ENCODE measurements around the gene ANKRD35.

ANKRD35 gene

DNA sequence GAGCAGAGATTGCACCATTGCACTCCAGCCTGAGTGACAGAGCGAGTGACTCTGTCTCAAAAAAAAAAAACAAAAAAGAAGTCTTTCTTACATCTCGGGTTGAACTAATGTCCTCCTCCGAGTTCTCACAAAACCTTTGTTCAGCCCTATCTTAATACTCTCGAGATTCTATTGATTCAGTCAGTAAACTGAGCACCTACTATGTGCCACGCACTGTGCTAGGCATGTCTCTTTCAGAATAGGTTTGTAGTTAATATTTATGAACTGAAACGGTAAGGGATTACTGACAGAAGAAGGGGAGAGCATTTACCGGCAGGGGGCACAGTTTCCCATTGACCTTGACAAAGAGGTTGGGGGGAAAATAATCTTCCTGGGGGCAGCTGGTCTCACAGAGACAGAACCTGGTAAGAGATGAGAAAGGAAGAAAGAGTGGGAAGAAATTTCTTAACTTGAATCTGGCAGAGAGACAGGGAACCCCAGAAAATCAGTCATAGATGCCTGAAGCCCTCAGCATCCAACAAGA is 30.2 kb downstream of the ANKRD35 start:
- peaks cover 6% of the 10 kb centered on the region for H3K4me1 Mint-ChIP-seq
- H3K4me3 Mint-ChIP-seq = peak overlapping the region; percentile 62 to 99 (median 62)
- no peaks in the 10 kb centered on the region for H3K9me3 Mint-ChIP-seq
- no peaks in the 10 kb centered on the region for H3K27me3 Mint-ChIP-seq (ENCODE audit: low read depth)
- peaks cover 53% of the 10 kb centered on the region for H3K36me3 Mint-ChIP-seq (ENCODE audit: low read depth)
- TF ChIP-seq, protein P1, sequence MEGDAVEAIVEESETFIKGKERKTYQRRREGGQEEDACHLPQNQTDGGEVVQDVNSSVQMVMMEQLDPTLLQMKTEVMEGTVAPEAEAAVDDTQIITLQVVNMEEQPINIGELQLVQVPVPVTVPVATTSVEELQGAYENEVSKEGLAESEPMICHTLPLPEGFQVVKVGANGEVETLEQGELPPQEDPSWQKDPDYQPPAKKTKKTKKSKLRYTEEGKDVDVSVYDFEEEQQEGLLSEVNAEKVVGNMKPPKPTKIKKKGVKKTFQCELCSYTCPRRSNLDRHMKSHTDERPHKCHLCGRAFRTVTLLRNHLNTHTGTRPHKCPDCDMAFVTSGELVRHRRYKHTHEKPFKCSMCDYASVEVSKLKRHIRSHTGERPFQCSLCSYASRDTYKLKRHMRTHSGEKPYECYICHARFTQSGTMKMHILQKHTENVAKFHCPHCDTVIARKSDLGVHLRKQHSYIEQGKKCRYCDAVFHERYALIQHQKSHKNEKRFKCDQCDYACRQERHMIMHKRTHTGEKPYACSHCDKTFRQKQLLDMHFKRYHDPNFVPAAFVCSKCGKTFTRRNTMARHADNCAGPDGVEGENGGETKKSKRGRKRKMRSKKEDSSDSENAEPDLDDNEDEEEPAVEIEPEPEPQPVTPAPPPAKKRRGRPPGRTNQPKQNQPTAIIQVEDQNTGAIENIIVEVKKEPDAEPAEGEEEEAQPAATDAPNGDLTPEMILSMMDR (IDR thresholded peaks at IDR 0.05; ENCODE audit: unreplicated experiment in 3 of 3) = no peak
- H3K27ac Mint-ChIP-seq = no peak overlapping the region

DNA sequence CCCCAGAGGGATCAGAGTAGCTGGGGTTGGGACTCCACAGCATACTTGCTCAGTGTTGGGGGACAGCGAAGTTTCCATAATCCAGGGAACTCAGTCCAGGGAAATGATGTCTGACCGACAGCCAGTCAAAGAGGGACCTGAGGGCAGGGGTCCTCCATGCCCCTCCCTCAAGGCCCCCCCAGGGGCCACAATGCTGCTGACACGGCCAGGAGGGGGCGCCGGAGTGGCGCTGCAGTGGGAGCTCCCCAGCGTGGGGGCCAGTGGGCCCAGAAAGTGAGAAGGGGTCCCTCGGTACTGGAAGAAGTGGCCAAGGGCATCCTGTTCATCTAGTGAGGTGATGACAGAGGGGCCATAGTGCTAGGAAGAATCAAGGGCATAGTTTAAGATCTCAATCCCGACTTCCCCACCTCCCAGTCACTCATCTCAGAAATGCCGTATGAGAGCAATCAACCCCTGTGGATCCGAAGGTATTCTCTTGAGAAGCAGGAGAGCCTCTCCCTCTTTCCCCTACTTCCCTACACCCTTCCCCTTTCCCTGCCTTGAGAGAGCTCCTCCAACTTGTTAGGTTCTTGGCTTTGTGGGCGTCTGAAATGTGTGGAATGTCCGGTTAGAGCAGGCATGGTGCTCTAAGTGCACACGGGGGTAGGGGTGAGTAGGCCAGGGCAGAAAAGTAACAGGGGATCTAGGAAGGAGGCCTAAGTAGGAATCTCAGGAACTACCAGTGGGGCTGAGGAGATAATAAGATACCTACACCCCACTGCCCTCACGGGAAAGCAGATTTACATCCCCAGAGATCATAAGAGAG is 36.1 kb downstream of the ANKRD35 start:
- H3K4me1 Mint-ChIP-seq = peaks cover 5% of the 10 kb centered on the region
- H3K27me3 Mint-ChIP-seq (ENCODE audit: low read depth) = no peaks in the 10 kb centered on the region
- no peak overlapping the region for H3K4me3 Mint-ChIP-seq
- H3K27ac Mint-ChIP-seq = peak overlapping the region in 1 of 3 experiments; percentile 43
- no peaks in the 10 kb centered on the region for H3K9me3 Mint-ChIP-seq
- peaks cover 55% of the 10 kb centered on the region for H3K36me3 Mint-ChIP-seq (ENCODE audit: low read depth)
- TF ChIP-seq, protein P1 (IDR thresholded peaks at IDR 0.05; ENCODE audit: unreplicated experiment in 3 of 3) = peak in 1 of 3 experiments; percentile 21

DNA sequence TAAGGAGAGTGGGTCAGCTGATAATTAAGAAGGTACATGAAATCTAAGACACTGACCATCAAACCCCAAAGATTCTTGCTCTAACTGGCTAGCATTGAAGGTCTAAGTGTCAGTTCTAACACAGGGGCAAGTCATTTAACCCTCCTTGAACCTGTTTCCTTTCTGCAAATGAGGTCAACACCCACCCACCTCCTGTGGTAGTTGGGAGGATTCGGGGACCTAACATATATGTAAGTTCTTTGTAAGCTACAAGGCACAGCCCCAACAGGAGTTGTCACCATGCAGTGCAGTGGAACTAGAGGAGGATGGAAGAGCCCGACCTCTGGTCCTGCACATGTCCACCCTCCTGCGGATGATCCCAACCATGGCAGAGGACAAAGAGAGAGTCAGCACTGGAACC is 37.8 kb downstream of the ANKRD35 start:
- Mint-ChIP-seq H3K27me3 (ENCODE audit: low read depth) (no peaks in the 10 kb centered on the region), H3K9me3 (no peaks in the 10 kb centered on the region), H3K36me3 (ENCODE audit: low read depth) (peaks cover 39% of the 10 kb centered on the region), H3K27ac (peak overlapping the region in 1 of 3 experiments; percentile 43), H3K4me1 (peaks cover 5% of the 10 kb centered on the region), H3K4me3 (peak overlapping the region in 2 of 3 experiments; percentile 26 to 40)
- TF ChIP-seq, protein P1 (IDR thresholded peaks at IDR 0.05; ENCODE audit: unreplicated experiment in 3 of 3) = no peak

DNA sequence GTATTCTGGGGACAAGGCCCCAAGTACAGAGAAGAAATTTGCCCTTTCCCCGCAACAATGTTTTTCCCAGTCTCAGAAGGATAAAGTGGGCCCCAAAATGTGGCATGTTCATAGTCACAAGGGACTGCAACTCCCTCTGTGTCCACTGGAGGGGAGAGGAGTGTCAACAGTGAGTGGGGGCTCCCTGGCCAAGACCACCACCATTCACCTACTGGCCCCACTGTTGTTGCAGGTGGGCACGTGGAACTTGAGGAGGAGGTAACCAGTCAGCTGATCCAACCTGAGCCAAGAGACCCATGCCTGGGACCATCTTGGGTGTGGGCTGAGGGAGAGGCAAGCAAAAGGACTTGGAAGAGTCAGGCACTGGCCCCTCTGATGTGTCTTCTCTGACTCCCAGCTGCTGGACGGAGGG is 39.5 kb downstream of the ANKRD35 start:
- Mint-ChIP-seq H3K4me3 (no peak overlapping the region), H3K27ac (peak overlapping the region in 1 of 3 experiments; percentile 78), H3K36me3 (ENCODE audit: low read depth) (peaks cover 45% of the 10 kb centered on the region), H3K4me1 (peaks cover 5% of the 10 kb centered on the region), H3K9me3 (no peaks in the 10 kb centered on the region), H3K27me3 (ENCODE audit: low read depth) (no peaks in the 10 kb centered on the region)
- TF ChIP-seq, protein P1 (IDR thresholded peaks at IDR 0.05; ENCODE audit: unreplicated experiment in 3 of 3) = peak; percentile 57 to 70 (median 60)

GRCh38 chr1:145845514-145846161 is 40.0 kb downstream of the ANKRD35 start, which contains the start of gene NUDT17:
NUDT17 (plus strand) TSS chr1:145845630; CDS start chr1:145845641, 11 bp downstream.
- TF ChIP-seq, protein P1 (IDR thresholded peaks at IDR 0.05; ENCODE audit: unreplicated experiment in 3 of 3) = peak; percentile 95 to 97 (median 96)
- peaks cover 45% of the 10 kb centered on the region for H3K36me3 Mint-ChIP-seq (ENCODE audit: low read depth)
- H3K9me3 Mint-ChIP-seq = no peaks in the 10 kb centered on the region
- peak within 1 kb of the TSS in 1 of 3 experiments; percentile 78 for H3K27ac Mint-ChIP-seq
- H3K4me1 Mint-ChIP-seq = peaks cover 5% of the 10 kb centered on the region
- H3K27me3 Mint-ChIP-seq (ENCODE audit: low read depth) = no peaks in the 10 kb centered on the region
- no peak within 1 kb of the TSS for H3K4me3 Mint-ChIP-seq
